Cardiac fibroblast (primary cell): ENCODE measurements around the gene FHOD3.

Experiments used
- DNase-seq, 2 donors: peaks; one replicate each; pipeline versions ENCODE4 v3.0.0 to v3.0.0-alpha.2; 2010; ENCODE audit warnings: low read depth in 2 of 2
- H3K4me3 ChIP-seq, 2 donors: replicated peaks in 1 of 2; 1 replicate in 1 of 2; 2 replicates in 1 of 2; pipeline ENCODE4 v1.5.1; 2011; ENCODE audit warnings: low read depth in 2 of 2, low read length in 2 of 2, mild to moderate bottlenecking in 2 of 2, moderate library complexity in 1 of 2
- CTCF ChIP-seq: IDR thresholded peaks from one replicate; pipeline ENCODE4 v1.5.1; 2011; ENCODE audit warnings: low read depth, mild to moderate bottlenecking, low read length, inconsistent platforms

Gene FHOD3

GRCh38 chr18:36534154-36534688 lies 236.7 kb downstream of the FHOD3 start:
- DNase-seq: no peak
- no peak overlapping the region for H3K4me3 ChIP-seq
- TF ChIP-seq CTCF: no peak

- DNase-seq: no peak
- TF ChIP-seq CTCF: no peak
- H3K4me3 ChIP-seq: no peak overlapping the region
Observed at GRCh38 chr18:36535202-36535935, 237.9 kb downstream of the FHOD3 start.

- no peak overlapping the region for H3K4me3 ChIP-seq
- no peak for TF ChIP-seq CTCF
- DNase-seq: no peak
Observed at GRCh38 chr18:36536426-36536825, 238.9 kb downstream of the FHOD3 start.

GRCh38 chr18:36537289-36537688 lies 239.8 kb downstream of the FHOD3 start:
- no peak for DNase-seq
- TF ChIP-seq CTCF: no peak

GRCh38 chr18:36539674-36540231 lies 242.2 kb downstream of the FHOD3 start:
- TF ChIP-seq CTCF: no peak
- H3K4me3 ChIP-seq: no peak overlapping the region
- DNase-seq: peak in 1 of 2 donors; percentile 63

More at GRCh38 chr18:36537289-36537688, 239.8 kb downstream of the FHOD3 start:
- no peak overlapping the region for H3K4me3 ChIP-seq

- no peak overlapping the region for H3K4me3 ChIP-seq
- TF ChIP-seq CTCF: no peak
- DNase-seq: no peak
Observed at GRCh38 chr18:36543030-36543429, 245.5 kb downstream of the FHOD3 start.
